ENCODE measurements around the gene ABAT.
"Not testable (repeated sequence)": the region's sequence is repeated elsewhere in the genome, so short reads cannot be mapped to it uniquely, and the experiment has no call there.

ABAT gene

DNA sequence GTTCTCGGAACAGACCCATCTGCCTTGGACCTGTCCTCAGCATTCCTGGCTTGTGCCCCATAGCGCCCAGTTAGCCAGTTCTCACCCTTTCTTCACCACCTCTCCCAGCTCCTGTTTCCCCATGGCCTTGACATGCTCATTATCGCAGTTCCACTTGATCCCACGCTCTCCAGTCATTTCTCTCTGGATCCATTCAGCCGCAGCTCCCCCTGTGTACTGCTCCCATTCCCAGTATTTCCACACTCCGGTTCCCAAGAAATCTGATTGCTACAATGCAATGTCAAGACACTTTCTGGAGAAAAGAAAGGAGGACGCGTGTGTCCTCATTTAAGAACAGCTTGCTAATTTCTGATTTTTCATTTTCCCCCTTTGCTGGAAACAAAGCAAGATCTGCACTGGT lies 67.7 kb downstream of the ABAT start:
- DNase-seq (ENCODE audit: low read depth): no peak

- not testable (repeated sequence) for DNase-seq (ENCODE audit: low read depth)
Measured at GRCh38 chr16:8748944-8749343, 74.5 kb downstream of the ABAT start.

- DNase-seq (ENCODE audit: low read depth): no peak
Measured at GRCh38 chr16:8751481-8752311, 77.3 kb downstream of the ABAT start.

DNA sequence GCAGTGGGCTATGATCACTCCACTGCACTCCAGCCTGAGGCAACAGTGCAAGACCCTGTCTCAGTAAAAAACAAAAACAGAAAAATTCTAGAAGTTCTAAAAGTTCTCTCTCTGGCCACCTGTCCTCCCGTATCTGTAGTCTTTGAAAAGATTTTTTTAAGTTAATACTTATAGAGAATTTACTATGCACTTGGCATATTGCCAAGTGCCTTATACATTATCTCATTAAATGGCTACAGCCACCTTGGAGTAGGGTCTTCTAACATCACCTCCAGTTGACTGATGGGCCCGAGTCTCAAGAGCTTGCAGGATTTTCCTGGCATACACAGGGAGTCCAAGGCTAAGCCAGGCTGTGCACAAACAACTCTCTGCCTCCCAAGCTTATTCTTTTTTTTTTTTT lies 78.3 kb downstream of the ABAT start:
- no peak for DNase-seq (ENCODE audit: low read depth)

DNA sequence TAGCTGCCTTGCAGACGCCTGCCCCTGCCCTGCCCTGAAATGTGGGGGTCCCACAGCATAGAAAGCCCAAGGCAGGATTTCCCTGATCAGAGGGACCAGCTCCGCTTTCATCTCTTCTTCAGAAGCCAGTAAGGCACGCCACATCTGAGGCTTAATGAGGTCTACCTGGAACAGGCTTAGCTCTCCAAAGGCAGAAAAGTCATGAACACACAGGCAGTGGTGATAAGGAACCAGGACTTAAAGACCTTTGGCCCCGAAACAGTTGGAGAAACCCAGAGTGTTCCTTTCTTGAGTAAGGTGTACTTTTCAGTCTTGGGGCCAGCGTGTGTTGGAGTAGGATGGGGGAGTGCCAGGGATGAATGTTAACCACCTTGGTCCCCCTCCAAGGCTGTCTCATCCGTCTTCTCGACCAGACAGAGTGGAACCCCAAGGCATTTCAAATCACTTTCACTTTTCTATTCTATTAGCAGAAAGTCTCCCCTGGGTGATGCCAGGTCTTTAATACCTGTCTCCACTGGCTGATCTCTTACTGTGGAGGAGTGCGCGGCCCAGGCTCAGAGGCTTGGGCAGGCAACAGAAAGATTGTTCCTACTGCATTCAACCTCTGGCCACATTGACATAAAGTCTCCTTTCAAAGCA lies 79.1 kb downstream of the ABAT start:
- no peak for DNase-seq (ENCODE audit: low read depth)

DNA sequence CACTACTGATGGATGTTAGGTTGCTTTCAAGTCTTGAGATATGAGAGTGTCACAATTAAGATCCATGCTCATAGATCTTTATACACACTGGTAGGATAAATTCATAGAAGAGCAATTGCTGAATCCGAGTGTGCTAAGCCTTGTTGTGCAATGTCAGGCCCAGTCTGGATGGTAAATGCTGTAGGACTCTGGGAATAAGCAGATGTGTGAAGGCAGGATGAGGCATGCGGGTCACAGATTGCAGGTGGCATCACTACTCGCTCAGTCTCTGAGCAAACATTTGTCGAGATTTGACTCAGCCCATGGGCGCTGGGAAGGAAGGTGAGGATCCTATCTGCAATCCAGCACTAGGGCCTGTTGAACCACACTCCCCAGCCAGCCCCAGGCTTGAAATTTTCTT lies 82.3 kb downstream of the ABAT start:
- DNase-seq (ENCODE audit: low read depth): no peak

- DNase-seq (ENCODE audit: low read depth): no peak
Measured at GRCh38 chr16:8758022-8758421, 83.6 kb downstream of the ABAT start.

DNA sequence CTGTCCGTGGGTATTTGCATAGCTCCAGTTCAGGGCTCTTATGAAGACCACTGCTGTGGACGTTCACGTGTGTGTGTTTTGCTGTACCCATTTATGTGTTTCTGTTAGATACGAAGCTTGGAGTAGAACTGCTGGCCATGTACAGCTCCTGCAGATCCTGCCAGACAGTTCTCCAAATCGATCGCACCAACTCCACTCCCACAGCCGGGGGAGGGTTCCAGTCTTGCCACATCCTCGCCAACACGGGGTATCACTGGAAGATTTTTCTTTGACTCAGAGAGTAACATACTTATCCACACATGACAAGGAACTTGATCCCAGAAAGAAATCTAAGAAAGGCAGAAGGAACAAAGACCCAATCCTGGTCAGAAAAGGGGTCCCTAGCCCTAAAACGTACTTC lies 85.6 kb downstream of the ABAT start:
- no peak for DNase-seq (ENCODE audit: low read depth)

DNA sequence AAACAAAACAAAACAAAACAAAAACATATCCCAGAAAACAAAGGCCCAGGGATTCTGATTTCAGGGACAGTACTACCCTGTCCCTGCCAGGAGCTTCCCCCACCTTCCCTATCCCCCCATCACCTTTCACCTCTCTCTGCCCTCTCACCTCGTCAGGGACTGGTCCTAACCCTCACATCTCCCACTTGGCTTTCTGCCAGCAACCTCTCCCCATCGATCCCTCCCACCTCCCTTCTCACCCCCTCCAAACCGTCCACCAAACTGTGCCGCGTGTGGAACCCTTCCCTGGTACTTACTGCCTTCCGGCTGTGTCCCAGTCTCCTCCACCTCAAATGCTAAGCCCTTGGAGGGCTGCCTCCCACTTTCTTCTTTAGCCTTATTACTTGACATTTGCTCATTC lies 86.7 kb downstream of the ABAT start:
- DNase-seq (ENCODE audit: low read depth): no peak

DNA sequence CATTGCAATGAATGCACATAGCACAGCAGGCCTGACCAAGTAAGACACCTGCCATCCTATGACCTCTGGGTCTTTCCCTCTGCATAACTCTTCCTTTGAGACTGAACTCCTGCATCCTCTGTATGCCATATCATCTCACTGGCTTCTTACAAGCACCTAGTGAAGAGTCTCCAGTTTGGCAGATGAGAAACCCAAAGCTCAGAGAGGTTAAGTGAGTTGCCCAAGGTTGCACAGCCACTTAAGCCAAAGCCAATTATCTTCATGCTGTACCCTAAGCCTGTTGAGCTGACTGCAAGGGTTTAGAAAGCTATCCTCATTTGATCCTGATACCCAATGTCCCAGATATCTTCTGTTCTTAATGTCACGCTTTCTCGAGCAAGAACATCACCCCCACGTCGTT lies 87.8 kb downstream of the ABAT start:
- DNase-seq (ENCODE audit: low read depth): no peak

DNA sequence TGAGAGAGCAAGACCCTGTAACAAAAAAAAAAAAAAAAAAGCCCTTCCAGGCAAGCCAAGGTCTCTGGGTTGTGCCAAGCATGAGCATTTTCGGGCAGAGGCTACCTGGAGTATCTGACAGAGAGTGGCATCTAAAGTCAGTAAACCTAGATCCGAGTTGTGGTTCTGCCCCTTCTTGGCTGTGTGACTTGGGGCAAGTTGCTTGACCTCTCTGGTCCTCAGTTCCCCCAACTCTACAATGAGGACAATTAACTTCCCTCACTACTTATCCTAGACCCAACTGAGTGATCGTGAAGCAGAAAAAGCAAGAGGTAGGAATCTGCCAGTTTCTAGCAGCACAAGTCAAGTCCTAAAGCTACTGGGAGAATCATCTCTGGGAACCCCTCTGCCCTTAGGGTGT lies 88.7 kb downstream of the ABAT start:
- no peak for DNase-seq (ENCODE audit: low read depth)

DNA sequence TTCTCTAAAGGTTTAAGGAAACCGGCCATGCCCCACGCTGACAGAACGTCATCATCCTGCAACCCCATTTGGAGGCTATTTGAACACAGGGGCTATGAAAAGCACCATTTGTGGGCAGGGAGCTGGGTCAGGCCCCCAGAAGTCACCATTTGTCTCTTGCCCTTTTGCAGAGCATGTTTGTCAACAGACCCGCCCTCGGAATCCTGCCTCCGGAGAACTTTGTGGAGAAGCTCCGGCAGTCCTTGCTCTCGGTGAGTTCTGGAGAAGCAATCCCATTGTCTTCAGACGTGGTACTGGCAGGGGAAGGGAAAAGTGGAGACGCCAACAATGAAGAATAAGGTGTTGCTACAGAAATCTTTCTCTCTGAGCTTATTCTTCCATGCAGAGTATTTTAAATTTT lies 89.5 kb downstream of the ABAT start:
- DNase-seq (ENCODE audit: low read depth): no peak

DNA sequence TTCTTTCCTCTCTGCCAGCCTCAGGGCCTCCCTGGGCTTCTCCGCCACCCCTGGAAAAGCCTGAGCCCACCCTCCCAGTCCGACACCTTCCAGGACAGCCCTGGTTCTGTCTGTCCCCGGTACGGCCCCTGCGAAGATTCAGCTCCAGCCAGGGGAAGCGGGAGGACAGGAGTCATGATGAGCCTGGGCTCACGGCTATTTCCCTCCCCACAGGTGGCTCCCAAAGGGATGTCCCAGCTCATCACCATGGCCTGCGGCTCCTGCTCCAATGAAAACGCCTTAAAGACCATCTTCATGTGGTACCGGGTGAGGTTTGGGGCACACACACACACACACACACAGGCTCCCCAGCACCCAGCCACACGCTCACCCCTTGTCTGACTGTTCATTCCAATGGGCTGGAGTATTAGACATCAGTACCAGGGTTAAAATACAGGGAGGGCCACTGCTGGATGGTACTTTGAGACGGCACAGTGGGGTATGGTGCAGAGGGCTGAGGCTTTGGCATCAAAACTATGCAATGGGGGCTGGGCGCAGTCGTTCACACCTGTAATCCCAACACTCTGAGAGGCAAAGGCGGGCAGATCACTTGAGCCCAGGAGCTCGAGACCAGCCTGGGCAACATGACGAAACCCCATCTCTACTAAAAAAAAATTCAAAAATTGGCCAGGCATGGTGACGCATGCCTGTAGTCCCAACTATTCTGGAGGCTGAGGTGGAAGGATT lies 90.3 kb downstream of the ABAT start:
- DNase-seq (ENCODE audit: low read depth): no peak

DNA sequence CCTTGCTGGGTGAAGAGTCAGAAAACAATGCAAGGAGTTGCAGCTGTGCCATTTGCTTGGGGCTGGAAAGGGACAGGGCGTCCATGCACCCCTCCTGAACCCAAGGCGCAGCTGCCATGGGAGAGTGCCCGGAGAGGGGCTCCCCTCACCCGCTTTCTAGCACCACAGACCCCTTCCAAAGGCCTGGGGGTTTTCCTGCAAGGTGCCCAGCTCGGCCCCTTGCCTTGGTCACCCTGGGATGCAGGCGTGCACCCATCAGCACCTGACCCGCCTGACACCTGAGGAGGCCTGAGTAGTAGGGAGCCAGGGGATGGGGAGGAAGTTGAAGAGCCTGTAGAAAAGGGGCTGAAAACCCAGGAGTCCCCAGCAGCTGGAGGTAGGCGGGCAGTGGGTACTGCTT lies 92.8 kb downstream of the ABAT start:
- DNase-seq (ENCODE audit: low read depth): no peak

- no peak for DNase-seq (ENCODE audit: low read depth)
Measured at GRCh38 chr16:8768283-8768682, 93.9 kb downstream of the ABAT start.

- DNase-seq (ENCODE audit: low read depth): no peak
Measured at GRCh38 chr16:8768692-8769091, 94.3 kb downstream of the ABAT start.

GRCh38 chr16:8773537-8773936 lies 99.1 kb downstream of the ABAT start:
- no peak for DNase-seq (ENCODE audit: low read depth)

- DNase-seq (ENCODE audit: low read depth): no peak
Measured at GRCh38 chr16:8774208-8774607, 99.8 kb downstream of the ABAT start.

- DNase-seq (ENCODE audit: low read depth): no peak
Measured at GRCh38 chr16:8775359-8775758, 100.9 kb downstream of the ABAT start.

DNA sequence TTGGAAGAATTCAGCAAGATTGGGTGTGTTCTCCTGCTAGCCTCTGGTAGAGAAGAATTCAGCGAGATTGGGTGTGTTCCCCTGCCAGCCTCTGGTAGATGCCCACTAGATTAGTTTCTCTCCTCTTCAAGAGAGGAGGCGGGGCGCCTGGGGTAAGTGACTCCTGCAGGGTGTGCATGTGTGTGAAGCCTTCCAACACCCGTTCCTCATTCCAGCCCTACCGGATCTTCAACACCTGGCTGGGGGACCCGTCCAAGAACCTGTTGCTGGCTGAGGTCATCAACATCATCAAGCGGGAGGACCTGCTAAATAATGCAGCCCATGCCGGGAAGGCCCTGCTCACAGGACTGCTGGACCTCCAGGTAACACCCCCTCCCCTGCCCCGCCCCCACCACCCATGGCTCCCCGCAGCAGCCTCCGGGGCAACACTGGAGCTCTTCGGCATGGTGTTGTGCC lies 101.7 kb downstream of the ABAT start:
- DNase-seq (ENCODE audit: low read depth): no peak

DNA sequence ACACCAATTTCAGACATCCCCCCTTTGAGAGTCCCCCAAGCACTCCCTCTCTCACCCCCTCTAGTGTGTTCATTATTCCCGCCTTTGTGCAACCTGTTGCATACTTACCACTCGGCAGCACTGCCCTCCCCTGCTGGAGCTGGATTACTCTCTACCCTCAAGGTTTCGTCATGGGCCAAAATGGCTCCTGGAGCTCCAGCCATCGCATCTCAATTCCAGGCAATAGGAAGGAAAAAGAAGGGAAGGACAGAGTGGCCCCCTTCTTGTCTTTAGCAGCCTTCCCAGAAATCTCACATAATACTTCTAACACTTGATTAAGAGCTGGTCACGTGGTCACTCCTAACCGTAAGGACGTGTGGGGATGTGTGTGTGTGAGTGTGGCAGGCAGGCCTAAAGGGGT lies 102.8 kb downstream of the ABAT start:
- no peak for DNase-seq (ENCODE audit: low read depth)

DNA sequence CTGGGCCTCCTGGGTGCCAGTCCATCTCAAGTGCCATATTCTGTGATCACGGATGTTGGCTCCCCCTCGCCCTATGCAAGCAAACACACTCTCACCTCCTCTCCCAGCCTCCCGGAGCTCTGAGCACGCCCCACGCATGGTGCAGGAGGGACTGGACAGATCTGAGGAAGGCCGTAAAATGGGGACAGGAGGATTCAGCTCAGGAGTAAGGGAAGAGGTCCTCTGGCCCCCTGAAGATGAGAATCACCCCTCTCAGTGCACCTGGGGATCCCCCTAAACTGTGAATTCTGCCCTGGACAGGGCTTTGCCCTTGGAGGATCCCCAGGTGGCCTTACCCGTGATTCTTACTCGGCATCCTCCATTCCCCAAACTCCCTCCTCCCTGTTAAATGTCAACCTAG lies 107.4 kb downstream of the ABAT start:
- DNase-seq (ENCODE audit: low read depth): no peak

GRCh38 chr16:8782673-8783072 lies 108.3 kb downstream of the ABAT start:
- no peak for DNase-seq (ENCODE audit: low read depth)
